DMS79 (cell line): ENCODE results near the gene INVS.
"Not testable (repeated sequence)": the region's sequence is repeated elsewhere in the genome, so short reads cannot be mapped to it uniquely, and the experiment has no call there.

ENCODE experiments used
- DNase-seq: peaks from one replicate; lab custom pipeline; 2025; lab: John Stamatoyannopoulos, UW

INVS gene

DNA sequence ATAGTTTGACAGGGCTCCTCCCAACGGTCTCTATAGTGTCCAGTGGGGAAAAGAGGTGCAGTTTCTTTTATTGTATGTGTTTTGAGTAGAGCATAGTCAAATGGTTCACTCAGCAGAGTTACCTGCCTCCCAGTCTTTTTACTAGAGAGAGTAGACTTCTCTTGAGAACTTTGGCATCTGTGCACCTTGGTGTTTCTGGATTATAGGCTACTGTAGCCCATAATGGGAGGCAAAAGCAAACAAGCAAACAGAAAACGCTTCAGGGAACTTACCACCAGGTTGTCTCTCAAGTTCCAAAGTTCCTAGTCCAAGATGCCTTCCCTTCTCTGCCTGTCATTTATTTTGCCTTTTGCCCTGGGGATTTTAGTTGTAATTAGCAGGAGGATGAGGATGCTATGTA lies 26.2 kb downstream of the INVS start:
- DNase-seq = no peak

DNA sequence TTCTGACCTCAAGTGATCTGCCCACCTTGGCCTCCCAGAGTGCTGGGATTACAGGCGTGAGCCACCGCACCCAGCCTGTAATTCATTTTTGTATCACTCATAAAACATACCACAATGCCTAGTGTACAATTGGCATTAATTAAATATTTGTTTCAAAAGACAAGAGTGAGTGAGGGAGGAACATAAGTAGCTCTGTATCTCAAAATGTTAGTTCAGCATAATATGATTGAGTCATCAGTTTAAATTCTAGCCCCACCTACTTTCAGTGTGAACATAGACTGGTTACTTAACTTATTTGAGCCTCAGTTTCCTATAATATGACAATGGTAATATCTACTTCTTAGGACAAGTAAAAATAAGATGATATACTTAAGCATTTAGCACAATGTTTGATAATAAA lies 26.9 kb downstream of the INVS start:
- no peak for DNase-seq

DNA sequence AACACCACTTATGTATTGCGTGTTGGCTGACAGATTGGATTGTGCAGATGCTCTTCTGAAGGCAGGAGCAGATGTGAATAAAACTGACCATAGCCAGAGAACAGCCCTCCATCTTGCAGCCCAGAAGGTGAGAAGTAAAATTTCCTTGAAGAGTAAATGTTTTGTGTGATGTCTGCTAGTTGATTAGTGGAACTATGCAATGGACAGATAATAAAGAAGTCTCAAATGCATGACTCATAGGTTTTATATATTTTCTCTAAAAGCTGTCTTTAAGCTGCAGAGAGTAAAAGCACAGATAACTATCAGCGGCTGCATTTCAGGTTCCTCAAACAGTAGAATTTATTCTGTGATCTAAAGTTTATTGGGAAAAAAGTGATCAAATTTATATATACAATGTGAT lies 27.4 kb downstream of the INVS start:
- DNase-seq = no peak

DNA sequence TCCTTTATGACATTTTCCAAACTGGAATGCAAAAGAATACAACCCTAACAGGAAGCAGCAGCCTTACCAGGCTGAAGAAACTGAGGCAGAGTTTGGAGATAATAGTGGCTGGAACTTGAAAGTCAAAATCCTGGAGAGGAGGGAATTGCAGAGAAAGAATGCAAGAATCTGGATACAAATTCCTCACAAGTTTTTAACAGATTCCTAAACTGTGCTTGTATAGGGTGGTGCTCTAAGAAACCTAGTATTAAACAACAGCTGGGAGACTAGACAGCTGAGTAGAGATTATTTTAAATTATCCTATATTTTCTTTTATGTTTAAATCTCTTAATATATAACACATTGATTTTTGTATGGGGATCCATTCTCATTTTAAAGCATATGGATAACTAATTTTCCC lies 30.7 kb downstream of the INVS start:
- DNase-seq = no peak

DNA sequence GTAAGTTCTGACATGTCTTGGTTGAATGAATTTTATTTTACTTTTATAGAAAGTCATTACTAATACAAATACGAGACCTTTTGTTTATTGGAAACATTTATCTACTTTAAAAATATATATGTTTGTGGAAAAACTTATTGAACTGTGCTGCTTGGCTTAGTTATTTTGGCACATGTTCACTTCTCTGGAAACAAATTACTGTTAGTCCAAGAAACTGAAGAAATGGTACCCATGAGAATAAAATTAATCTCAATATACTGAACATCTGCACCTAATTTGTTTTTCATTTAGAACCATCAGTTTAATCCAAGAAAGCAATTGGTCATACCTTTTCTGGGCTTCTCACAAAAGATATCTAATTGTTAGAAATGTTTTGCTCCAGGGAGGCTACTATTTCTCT lies 32.2 kb downstream of the INVS start:
- DNase-seq = no peak

DNA sequence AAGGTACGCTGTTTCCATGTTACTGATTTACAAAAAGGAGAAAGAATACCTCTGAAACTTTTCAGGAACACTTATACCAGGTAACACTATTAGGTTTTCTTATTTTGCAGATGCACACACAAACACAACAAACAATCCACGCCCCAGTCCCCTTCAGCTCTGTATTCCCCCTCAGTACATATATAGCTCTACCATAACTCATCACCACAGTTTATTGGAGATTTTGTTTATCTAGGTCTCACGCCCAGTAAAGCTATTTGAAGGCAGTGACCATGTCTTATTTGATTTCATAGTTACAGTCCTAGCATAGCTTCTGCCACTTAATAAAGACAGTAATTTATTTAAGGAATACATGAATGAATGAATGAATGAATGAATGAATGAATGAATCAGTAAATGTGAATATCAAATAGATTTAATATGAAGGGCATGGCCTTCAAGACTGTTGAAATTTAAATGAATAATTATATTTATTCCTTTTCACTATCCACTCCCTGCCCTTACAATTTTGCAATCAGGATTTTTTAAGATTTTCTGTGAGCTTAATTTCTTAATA lies 32.9 kb downstream of the INVS start:
- no peak for DNase-seq

DNA sequence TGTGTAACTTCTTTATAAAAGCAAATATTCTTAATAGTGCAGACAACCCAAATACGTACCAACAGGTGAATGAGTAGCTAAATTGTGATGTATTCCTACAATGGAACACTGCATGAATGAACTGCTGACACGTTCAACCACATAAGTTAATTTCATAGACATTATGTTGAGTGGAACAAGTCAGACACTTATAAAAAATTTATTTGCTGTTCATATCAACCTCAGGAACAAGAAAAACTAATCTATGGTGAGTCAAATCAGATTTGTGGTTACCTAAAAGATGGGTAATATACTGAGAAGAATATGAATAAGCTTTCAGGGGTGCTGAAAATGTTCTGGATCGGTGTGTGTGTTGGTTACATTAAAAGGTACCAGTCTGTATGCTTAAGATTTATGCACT lies 35.7 kb downstream of the INVS start:
- DNase-seq = no peak

DNA sequence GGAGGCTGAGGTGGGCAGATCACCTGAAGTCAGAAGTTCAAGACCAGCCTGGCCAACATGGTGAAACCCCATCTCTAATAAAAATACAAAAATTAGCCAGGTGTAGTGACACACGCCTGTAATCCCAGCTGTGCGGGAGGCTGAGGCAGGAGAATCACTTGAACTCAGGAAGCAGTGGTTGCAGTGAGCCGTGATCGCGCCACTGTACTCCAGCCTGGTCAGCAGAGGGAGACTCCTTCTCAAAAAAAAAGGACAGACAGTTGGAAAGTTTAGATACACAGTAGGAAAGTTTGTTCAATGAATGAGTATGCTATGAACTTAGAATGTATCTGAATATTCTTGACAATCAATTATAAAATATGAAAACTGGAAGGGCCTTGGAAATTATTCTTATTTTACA lies 37.8 kb downstream of the INVS start:
- DNase-seq = not testable (repeated sequence)

DNA sequence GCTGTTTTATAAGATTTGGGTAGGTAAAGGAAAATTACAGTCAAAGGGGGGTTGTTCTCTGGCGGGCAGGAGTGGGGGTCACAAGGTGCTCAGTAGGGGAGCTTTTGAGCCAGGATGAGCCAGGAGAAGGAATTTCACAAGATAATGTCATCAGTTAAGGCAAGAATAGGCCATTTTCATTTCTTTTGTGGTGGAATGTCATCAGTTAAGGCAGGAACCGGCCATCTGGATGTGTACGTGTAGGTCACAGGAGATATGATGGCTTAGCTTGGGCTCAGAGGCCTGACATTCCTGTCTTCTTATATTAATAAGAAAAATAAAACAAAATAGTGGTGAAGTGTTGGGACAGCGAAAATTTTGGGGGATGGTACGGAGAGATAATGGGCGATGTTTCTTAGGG lies 41.3 kb downstream of the INVS start:
- DNase-seq = not testable (repeated sequence)

DNA sequence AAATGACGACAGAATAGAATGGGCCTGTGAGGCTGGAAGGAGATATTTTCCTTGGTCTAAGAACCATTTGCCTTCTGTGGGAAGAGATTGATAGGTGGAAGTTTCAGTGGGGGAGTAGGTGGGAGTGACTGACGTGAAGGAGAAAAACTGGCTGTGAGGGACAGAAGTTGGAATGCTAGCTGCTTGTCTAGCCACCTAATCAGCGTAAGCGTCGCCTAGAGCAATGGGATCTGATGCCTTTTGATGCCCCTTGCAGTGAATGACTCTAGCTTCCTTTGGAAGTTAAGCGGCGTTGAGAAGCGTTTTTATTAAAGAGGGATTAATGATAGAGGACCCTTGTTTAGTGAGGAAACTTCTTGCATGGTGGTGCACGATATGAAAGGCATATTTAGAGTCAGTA lies 42.8 kb downstream of the INVS start:
- DNase-seq = not testable (repeated sequence)

DNA sequence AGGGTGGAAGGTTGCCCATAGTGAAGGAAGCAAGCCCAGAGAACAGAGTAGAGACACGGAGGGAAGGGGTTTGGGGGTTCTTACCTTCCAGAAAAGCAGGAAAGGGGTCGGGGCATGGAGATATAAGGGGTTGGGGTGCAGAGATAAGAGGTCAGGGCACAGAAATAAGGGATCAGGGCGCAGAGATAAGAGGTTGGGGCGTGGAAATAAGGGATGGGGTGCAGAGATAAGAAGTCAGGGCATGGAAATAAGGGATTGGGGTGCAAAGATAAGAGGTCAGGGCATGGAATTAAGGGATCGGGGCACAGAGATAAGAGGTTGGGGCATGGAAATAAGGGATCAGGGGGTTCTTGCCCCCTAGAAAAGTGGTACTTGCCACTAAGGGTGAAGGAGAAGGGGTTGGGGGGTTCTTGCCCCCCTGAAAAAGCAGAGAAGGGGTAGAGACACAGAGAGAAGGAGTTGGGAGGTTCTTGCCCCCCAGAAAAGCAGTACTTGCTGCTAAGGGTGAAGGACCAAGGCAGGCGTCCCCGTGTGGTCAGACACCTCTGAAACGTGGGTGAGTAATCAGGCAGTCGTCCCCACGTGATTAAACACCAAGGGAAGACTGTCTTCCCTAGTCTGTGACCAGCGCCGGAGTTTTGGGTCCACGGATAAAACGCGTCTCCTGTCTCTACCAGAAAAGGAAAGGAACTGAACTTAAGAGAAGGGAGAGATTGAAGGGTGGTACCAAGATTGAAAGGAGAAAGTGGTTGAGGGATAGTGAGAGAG lies 46.3 kb downstream of the INVS start:
- not testable (repeated sequence) for DNase-seq

DNA sequence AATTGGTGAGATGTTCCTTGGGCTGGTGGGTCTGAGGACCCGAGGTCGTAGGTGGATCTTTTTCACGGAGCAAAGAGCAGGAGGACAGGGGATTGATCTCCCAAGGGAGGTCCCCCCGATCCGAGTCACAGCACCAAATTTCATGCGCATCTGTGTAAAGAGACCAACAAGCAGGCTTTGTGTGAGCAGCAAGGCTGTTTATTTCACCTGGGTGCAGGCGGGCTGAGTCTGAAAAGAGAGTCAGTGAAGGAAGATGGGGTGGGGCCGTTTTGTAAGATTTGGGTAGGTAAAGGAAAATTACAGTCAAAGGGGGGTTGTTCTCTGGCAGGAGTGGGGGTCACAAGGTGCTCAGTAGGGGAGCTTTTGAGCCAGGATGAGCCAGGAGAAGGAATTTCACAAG lies 46.9 kb downstream of the INVS start:
- DNase-seq = not testable (repeated sequence)

DNA sequence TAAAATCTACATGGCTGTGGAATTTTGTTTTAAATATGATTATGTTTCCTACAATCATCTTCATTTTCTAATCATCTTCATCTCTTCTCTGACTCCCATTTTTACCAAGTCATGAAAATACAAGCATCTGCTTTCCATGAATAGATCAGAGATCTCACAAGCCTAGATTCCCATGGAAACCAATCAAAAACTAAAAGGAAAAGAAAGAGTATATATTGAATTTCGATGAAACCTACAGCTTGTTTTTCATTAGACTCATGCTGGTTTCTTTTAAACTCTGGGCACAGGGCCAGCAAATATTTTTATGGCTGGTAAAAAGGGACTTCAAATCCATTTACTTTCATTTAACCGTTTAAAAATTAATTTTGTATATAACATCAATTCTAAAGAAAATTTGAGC lies 51.2 kb downstream of the INVS start:
- no peak for DNase-seq

DNA sequence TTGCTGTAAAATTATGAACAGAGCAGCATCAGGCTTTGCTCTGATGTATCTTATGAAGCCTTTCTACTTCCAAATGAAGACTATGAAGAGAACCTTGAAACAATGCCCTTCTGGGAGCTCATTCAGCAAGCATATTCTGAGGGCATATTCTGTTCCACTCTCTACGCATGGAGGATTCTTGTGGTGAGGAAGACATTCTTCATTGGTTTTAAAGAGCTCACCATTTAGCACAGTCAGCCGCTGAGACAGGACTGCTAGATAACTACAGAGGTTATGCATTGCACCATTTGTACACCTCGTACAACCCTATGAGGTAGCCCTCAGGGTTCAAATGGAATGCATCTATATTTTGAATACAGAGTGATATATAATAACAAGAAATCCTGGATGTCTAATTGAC lies 61.0 kb downstream of the INVS start:
- no peak for DNase-seq

DNA sequence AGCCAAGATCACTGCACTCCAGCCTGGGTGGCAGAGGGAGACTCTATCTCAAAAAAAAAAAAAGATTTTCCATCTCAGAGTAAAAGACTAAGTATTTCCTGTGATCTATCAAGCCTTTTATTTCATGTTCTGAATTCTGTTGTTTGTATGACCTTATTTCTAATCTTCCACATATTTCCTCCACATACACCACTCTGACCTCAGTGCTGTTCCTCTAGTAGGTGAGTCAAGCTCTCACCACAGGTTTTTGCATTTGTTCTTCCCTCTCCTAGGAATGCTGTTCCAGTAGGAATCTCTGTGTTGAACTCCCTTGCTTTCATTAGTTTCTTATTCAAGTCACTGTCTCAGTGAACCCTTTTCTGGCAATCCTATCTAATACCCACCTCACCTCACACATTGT lies 68.1 kb downstream of the INVS start:
- DNase-seq = no peak

DNA sequence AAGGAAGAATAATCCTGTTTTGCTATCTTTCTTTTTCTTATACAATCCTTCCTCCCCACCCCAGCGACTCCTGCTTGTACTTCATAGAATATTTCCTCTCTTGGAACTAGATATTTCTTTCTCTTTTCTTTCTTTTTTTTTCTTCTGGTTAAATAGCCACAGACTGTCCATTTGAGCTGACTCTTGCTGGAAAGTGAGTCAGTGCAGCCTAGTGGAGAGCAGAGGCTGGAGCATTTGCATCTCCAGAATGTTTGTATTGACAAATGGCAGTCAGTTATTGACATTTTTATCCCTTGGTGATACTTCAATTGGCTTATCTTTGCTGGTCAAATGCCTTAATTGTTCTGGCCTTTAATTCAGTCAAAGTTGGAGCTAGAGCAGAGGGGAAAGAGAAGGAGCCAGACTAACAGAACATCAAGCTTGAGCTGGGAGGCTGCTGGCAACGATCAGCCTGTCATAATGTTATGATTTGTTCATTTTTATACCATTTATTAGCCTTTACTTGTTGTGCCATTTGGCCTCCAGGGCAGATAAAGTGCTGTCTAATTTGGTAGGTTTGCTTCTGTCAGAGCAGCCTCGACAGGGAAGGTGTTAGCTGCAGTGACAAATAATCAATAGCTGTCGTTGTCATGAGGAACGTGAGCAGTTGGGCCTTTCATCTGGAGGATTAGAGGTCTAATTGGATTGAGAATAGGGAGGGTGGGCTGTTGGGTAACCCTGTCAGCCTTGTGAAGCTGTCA lies 69.0 kb downstream of the INVS start:
- no peak for DNase-seq

DNA sequence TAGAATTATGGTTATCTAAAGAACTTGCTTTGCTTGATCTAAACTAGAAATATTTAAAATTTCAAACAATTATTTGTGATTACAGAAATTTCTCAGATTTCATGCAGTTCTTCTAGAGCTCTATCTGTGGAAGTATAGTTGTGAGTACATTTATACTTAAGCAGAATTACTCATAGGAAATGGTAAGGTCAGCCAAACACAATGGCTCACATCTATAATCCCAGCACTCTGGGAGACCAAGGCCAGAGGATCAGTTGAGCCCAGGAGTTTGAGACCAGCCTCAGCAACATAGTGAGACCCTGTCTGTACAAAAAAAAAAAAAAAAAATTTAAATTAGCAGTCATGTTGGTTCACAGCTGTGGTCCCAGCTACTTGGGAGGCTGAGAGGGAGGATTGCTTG lies 71.0 kb downstream of the INVS start:
- no peak for DNase-seq

DNA sequence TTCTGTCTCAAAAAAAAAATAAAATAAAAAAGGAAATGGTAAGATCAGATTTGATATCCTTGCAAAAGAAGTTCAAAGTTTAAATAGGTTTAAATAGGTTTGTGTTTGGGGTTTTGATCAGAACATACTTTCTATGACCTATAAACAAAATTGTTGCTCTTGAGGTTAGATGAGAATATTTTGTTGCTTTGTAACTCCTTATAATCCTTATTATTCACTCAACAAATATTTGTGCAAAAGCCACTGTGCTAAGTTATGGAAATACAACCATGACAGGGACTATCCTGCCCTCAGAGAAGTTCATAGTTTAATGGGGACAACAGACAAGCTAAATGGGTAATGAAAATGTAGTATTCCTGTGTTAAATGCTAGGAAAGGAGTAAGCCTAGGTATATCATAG lies 71.5 kb downstream of the INVS start:
- no peak for DNase-seq

DNA sequence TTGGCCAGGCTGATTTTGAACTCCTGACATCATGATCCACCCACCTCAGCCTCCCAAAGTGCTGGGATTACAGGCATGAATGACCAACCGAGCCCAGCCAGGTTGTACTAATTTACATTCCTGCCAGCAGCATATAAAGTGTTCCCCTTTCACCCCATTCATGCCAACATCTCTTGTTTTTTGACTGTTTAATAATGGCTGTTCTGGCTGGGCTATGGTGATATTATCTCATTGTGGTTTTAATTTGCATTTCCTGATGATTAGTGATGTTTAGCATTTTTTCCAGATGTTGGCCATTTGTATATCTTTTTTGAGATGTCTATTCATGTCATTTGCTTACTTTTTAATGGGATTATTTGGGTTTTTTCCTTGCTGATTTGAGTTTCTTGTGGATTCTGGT lies 87.3 kb downstream of the INVS start:
- DNase-seq = no peak

DNA sequence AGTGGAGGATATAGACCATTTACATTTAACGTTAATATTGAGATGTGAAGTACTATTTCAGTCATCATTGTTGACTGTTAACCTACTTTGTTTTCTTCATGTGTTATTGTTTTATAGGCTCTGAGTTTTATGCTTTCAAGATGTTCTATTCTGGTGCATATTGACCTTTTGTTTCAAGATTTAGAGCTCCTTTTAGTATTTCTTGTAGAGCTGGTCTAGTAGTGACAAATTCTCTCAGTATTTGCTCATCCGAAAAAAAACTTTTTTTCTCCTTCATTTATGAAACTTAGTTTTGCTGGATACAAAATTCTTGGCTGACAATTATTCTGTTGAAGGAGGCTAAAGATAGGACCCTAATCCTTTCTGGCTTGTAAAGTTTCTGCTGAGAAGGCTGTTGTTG lies 91.3 kb downstream of the INVS start:
- DNase-seq = no peak

DNA sequence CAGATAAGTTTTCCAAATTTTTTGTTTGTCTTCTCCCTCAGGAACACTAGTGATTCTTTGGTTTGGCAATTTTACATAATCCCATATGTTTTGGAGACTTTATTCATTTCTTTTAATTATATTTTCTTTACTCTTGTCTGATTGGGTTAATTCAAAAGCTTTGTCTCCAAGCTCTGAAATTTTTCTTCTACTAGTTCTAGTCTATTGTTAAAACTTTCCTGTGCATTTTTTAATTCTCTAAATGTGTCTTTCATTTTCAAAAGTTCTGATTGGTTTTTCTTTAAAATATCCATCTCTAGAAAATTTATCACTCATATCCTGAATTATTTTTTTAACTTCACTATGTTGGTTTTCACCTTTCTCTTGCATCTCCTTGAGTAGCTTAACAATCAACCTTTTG lies 92.2 kb downstream of the INVS start:
- DNase-seq = no peak

DNA sequence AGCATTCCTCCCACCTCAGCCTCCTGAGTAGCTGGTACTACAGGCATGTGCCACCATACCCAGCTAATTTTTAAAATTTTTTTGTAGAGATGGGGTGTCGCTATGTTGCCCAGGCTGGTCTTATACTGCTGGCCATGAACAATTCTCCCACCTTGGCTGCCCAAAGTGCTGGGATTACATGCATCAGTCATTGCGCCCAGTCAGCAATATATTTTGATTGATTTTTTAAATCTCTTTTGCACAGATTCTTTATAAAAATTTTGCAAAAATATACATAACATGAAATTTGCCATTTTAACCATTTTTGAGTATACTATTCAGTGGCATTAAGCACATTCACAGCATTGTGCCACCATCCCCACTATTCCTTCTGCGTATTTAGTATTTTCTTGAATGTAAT lies 94.0 kb downstream of the INVS start:
- no peak for DNase-seq

DNA sequence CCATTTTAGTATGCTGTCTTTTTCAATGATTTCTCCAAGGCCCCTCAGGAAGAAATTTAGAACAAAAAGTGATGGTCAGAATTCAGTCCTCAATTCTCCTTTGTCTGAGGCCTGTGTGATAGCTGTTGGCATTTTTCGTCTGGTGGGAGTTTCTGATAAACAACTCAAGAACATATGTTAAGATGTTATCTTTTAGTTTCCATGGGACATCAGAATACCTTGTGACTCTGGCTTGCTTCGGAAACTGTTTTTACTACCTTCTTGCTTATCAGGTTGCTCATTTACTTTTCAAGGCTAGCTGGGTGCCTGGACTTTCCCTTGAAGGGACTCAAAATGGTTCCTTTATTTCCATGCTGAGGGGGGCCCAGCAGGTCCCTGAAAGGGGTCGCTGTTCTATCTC lies 97.2 kb downstream of the INVS start:
- DNase-seq = no peak

DNA sequence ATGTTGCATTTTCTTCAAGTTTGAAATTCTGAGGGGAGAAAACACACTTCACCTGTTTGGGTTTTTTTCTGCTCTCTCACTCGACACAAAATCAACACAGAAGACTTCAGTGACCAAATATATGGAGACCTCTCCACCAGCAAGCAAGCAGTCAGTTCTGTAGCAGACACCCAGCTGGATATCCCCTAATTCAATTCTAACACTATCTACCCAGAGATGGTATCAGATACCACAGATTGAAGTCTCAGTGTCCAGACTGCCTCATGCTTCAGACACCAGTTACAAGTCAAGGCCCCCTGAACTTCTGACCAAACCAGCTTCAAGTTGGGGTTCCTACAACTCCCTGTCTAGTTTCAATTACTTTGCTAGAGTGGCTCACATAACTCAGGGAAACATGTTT lies 97.8 kb downstream of the INVS start:
- DNase-seq = no peak
